Aorta (tissue), 5 donors: ENCODE data around the gene ZNF382. TPM values are rescaled to one million over a fixed set of nuclear protein-coding genes. Genes with fewer than 3 reads are reported as not detected.
A peak's percentile ranks its signal among the peaks of the same experiment; 100 is the strongest.

Source experiments
- ATAC-seq: fragments of 200-7000 bp; cut with Tn5 transposase; one replicate; pipeline ENCODE4 v1.9.1; 2022; ENCODE audit warnings: moderate library complexity; ENCODE audit not compliant: low FRiP score
- DNase-seq, 2 donors: peaks; one replicate each; pipeline ENCODE4 v3.0.0-alpha.2; 2020
- H3K27ac ChIP-seq, 2 donors: one replicate each; pipeline ENCODE4 v1.5.1; 2013; ENCODE audit warnings: low read length in 2 of 2, mild to moderate bottlenecking in 2 of 2, moderate library complexity in 2 of 2, control low read depth in 1 of 2, inconsistent platforms in 1 of 2, low read depth in 1 of 2
- H3K27me3 ChIP-seq, 2 donors: one replicate each; pipeline ENCODE4 v1.6.1; 2013; ENCODE audit warnings: control low read depth in 1 of 2, low read length in 1 of 2, mild to moderate bottlenecking in 1 of 2, moderate library complexity in 1 of 2; ENCODE audit not compliant: insufficient read depth in 2 of 2, control insufficient read depth in 1 of 2
- H3K36me3 ChIP-seq, 2 donors: one replicate each; pipeline ENCODE4 v1.6.1; 2013; ENCODE audit warnings: control low read depth in 1 of 2, low read length in 1 of 2, mild to moderate bottlenecking in 1 of 2; ENCODE audit not compliant: insufficient read depth in 2 of 2, control insufficient read depth in 1 of 2
- H3K4me1 ChIP-seq, 2 donors: one replicate each; pipeline ENCODE4 v1.6.1; 2013; ENCODE audit warnings: low read length in 2 of 2, control low read depth in 1 of 2, mild to moderate bottlenecking in 1 of 2, moderate library complexity in 1 of 2; ENCODE audit not compliant: insufficient read depth in 2 of 2, control insufficient read depth in 1 of 2
- H3K4me3 ChIP-seq, 2 donors: one replicate each; pipeline ENCODE4 v1.5.1; 2013; ENCODE audit warnings: low read length in 2 of 2, control low read depth in 1 of 2, mild to moderate bottlenecking in 1 of 2
- H3K9me3 ChIP-seq: one replicate; pipeline ENCODE4 v1.6.1; 2013; ENCODE audit warnings: mild to moderate bottlenecking, low read length; ENCODE audit not compliant: control insufficient read depth
- WGBS, 2 donors: extraction: QIAGEN DNeasy Blood & Tissue Kit; methylation state at CpG; one replicate each; pipeline ENCODE4 v1.1.7; 2013; 5-methylcytosine and 5-hydroxymethylcytosine counted together
- intact Hi-C, 2 donors: fragments of 100-400 bp; cut with DNase I; formaldehyde crosslinking; loops; one replicate each; pipeline versions ENCODE4 v1.14.2 to v1.15.0; 2022
- polyA plus RNA-seq, 2 donors: library from polyadenylated mRNA; stranded (reverse); fragments of 200-250 nt; gene quantifications; one replicate each; pipeline ENCODE4 v1.2.3, GENCODE V29; 2013
- total RNA-seq, 2 donors: library from RNA; stranded (reverse); fragmentation: NEBNext Ultra II Directional; extraction: Animal tissue kit (Norgen Biotek cat#: 25700); gene quantifications; one replicate each; pipeline ENCODE4 v1.2.1, GENCODE V29; 2021
- donor health status: healthy with polysubstance abuse.
- donor health status: Bipolar disorder and iron deficiency.
- donor health status: DM: no; HTN: no; CAD: no.
- donor health status: DM: no; HTN: no; CAD: no.
- donor health status: DM: yes; HTN: yes; CAD: no.

Gene ZNF382
- total and polyA plus RNA-seq, 4 donors, result 0.50 to 10.3 (median 3.8) TPM

DNA sequence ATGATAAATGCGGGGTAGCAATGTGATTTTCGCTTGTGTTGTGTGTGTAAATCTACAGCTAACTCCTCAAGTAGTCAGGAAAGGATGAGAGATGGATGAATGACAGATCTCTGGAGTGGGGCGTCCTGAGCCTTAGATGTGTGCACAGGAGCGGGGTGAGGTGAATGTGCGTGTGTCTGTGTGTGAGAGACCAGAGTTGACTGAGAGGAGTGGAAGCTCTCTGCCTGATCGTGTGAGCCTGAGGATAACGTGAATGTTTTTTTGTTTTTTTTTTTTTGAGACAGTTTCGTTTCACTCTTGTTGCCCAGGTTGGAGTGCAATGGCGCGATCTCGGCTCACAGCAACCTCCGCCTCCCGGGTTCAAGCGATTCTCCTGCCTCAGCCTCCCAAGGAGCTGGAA is 60.7 kb downstream of the ZNF382 start:
- ATAC-seq (no peak), DNase-seq (no peak)
- no peaks in the 10 kb centered on the region for H3K27me3 ChIP-seq
- WGBS, 2 donors, result 55% methylated on average over 14 of the region's 14 CpGs
- H3K36me3 ChIP-seq, result peaks cover 2% of the 10 kb centered on the region in 2 donors
- peaks cover 1% of the 10 kb centered on the region for H3K9me3 ChIP-seq
- H3K4me3 ChIP-seq, result peak overlapping the region in 1 of 2 donors; percentile 65
- H3K4me1 ChIP-seq, result no peaks in the 10 kb centered on the region
- H3K27ac ChIP-seq, result no peak overlapping the region
- intact Hi-C loops, result no loop called here

DNA sequence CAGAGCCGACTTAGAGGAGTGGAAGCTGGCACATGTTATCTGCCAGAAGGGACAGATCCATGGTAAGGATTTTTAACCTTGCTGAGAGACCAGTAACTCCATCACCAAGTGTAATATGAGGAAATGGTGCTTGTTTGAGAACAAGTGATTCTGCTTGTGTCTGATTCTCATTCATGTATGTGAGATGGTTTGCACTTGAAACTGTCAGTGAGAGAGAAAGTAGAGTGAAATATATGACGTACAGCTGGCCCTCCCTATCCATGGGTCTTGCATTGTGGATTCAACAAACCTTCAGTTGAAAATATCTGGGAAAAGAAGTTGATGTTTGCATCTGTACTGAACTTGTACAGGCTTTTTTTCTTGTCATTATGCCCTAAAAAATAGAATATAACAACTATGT is 63.5 kb downstream of the ZNF382 start:
- H3K4me3 ChIP-seq, result no peak overlapping the region
- no peaks in the 10 kb centered on the region for H3K4me1 ChIP-seq
- peaks cover 5% of the 10 kb centered on the region in 2 donors for H3K36me3 ChIP-seq
- H3K9me3 ChIP-seq, result peaks cover 9% of the 10 kb centered on the region
- intact Hi-C loops, result no loop called here
- WGBS, 2 donors, result 70 to 74% methylated on average over 2 of the region's 2 CpGs
- no peaks in the 10 kb centered on the region for H3K27me3 ChIP-seq
- DNase-seq (no peak), ATAC-seq (no peak)
- no peak overlapping the region for H3K27ac ChIP-seq

DNA sequence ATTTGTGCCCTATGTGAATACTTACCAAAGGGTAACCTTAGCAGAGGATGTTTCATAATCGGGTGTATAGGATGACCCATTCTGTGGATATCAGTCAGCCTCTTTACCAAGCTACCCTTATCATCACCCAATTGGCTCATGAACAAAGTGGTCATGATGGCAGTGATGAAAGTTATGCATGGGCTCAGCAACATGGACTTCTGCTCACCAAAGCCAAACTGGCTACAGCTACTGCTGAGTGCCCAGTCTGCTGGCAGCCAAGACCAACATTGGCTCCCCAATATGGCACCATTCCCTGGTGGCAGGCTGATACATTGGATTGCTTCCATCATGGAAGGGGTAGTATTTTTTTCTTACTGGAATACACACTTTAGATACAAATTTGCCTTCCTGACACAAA is 67.3 kb downstream of the ZNF382 start:
- DNase-seq (no peak), ATAC-seq (no peak)
- Histone ChIP-seq H3K27ac (no peak overlapping the region), H3K27me3 (no peaks in the 10 kb centered on the region), H3K4me3 (no peak overlapping the region), H3K36me3 (peaks cover 5% of the 10 kb centered on the region in 2 donors), H3K4me1 (no peaks in the 10 kb centered on the region), H3K9me3 (peaks cover 10% of the 10 kb centered on the region)
- 72 to 95% methylated on average over 1 of the region's 1 CpG for WGBS, 2 donors
- intact Hi-C loops, result no loop called here

DNA sequence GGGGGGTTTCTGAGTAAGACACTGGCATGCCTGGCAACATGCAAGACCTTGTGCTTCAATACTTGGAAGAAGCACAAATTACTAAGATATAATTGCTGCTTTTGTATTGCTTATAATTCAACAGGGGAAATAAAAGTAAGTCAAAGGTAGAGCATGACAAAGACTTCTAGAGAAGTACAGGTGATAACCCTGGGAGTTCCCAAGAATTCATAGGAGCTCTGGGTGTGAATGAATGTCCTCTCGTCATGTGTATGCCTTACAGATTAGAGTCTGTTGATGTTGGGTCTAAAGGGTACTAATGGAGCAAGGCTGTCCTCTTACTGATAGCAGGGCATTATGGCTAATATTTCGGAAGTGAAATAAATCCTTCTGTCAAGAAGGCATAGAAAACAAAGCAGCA is 69.1 kb downstream of the ZNF382 start:
- WGBS, 2 donors, result 93 to 98% methylated on average over 2 of the region's 2 CpGs
- ATAC-seq, result no peak
- Histone ChIP-seq H3K27me3 (no peaks in the 10 kb centered on the region), H3K4me1 (no peaks in the 10 kb centered on the region), H3K9me3 (peaks cover 10% of the 10 kb centered on the region), H3K4me3 (no peak overlapping the region), H3K36me3 (peaks cover 5 to 8% of the 10 kb centered on the region in 2 donors), H3K27ac (no peak overlapping the region)
- intact Hi-C loops, result no loop called here
- DNase-seq, result no peak

DNA sequence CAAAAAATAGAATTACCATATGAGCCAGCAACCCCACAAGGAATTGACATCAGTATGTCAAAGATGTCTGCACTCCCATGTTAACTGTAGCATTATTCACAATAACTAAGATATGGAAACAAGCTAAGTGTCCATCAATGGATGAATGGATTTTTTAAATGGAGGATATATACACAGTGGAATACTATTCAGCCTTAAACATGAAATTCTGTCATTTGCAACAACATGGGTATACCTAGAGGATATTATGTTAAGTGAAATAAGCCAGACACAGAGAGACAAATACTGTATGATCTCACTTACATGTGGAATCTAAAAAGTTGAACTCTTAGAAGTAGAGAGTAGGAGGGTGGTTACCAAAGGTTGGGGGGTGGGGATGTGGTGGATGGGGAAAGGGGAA is 74.3 kb downstream of the ZNF382 start:
- Histone ChIP-seq H3K9me3 (peaks cover 3% of the 10 kb centered on the region), H3K27ac (no peak overlapping the region), H3K27me3 (no peaks in the 10 kb centered on the region), H3K4me3 (no peak overlapping the region), H3K4me1 (no peaks in the 10 kb centered on the region), H3K36me3 (peaks cover 0 to 10% of the 10 kb centered on the region in 2 donors)
- no peak for ATAC-seq
- intact Hi-C loops, result no loop called here
- DNase-seq, result no peak

Other genes with a start within 250 kb of the ZNF382 start
- gene ZFP14, start 226.1 kb upstream of the ZNF382 start, total RNA-seq, result 10 to 100 TPM in 1 of 2 donors, 1 to 10 TPM in 1; 4.4 to 11.5 TPM
- gene ZFP14, start 226.1 kb upstream of the ZNF382 start, polyA plus RNA-seq, result 1 to 10 TPM; 2.0 to 2.9 TPM
- 1 to 10 TPM; 4.8 to 8.3 TPM for gene ZFP82, start 186.7 kb upstream of the ZNF382 start, total RNA-seq
- 1 to 10 TPM; 2.0 to 4.9 TPM for gene ZFP82, start 186.7 kb upstream of the ZNF382 start, polyA plus RNA-seq
- gene ZNF566, start 115.8 kb upstream of the ZNF382 start, total RNA-seq, result 10 to 100 TPM; 13.6 to 16.5 TPM
- gene ZNF566, start 115.8 kb upstream of the ZNF382 start, polyA plus RNA-seq, result 10 to 100 TPM in 1 of 2 donors, 1 to 10 TPM in 1; 8.0 to 10.0 TPM
- gene ZNF260, start 77.0 kb upstream of the ZNF382 start, total RNA-seq, result 1 to 10 TPM; 7.2 to 9.1 TPM
- 1 to 10 TPM; 3.5 to 4.1 TPM for gene ZNF260, start 77.0 kb upstream of the ZNF382 start, polyA plus RNA-seq
- gene ZNF529, start 32.0 kb upstream of the ZNF382 start, total RNA-seq, result 10 to 100 TPM; 11.7 to 17.5 TPM
- 1 to 10 TPM; 3.4 to 4.5 TPM for gene ZNF529, start 32.0 kb upstream of the ZNF382 start, polyA plus RNA-seq
- gene ZNF461, start 61.5 kb downstream of the ZNF382 start, total RNA-seq, result 10 to 100 TPM in 1 of 2 donors, 1 to 10 TPM in 1; 7.8 to 11.2 TPM
- 10 to 100 TPM in 1 of 2 donors, 1 to 10 TPM in 1; 5.6 to 11.0 TPM for gene ZNF461, start 61.5 kb downstream of the ZNF382 start, polyA plus RNA-seq
- 10 to 100 TPM in 1 of 2 donors, 1 to 10 TPM in 1; 7.9 to 11.2 TPM for gene ZNF567, start 82.3 kb downstream of the ZNF382 start, total RNA-seq
- gene ZNF567, start 82.3 kb downstream of the ZNF382 start, polyA plus RNA-seq, result 1 to 10 TPM in 1 of 2 donors, under 1 TPM in 1; 0.88 to 4.3 TPM
- gene ZNF850, start 167.5 kb downstream of the ZNF382 start, total RNA-seq, result 1 to 10 TPM; 3.6 to 4.2 TPM
- under 1 TPM; 0.13 to 0.59 TPM for gene ZNF850, start 167.5 kb downstream of the ZNF382 start, polyA plus RNA-seq
- gene ZNF790, start 233.1 kb downstream of the ZNF382 start, total RNA-seq, result 10 to 100 TPM in 1 of 2 donors, 1 to 10 TPM in 1; 7.6 to 11.8 TPM
- 1 to 10 TPM; 1.9 to 5.5 TPM for gene ZNF790, start 233.1 kb downstream of the ZNF382 start, polyA plus RNA-seq
- 10 to 100 TPM in 1 of 2 donors, 1 to 10 TPM in 1; 6.8 to 10.7 TPM for gene ZNF345, start 245.6 kb downstream of the ZNF382 start, total RNA-seq
- 1 to 10 TPM; 4.0 to 7.8 TPM for gene ZNF345, start 245.6 kb downstream of the ZNF382 start, polyA plus RNA-seq